ENCODE measurements around the gene SUMO3. TPM values are rescaled to one million over a fixed set of nuclear protein-coding genes. Genes with fewer than 3 reads are reported as not detected.

The SUMO3 gene
- total and polyA plus RNA-seq, 2 donors (not counting 3 experiments of a cell fraction or from before 2014, with no cell fraction given): 102 to 123 TPM

GRCh38 chr21:44858791-44859190 lies 40.9 kb upstream of the SUMO3 start:
- Histone ChIP-seq H3K36me3 (ENCODE audit: control insufficient read depth in 2 of 2, extremely low read depth in 1 of 2, insufficient read depth in 2 of 2, low read length in 2 of 2) (peaks cover 35 to 66% of the 10 kb centered on the region in 2 experiments), H3K4me1 (ENCODE audit: control insufficient read depth, extremely low read depth, insufficient read depth, low read length) (no peaks in the 10 kb centered on the region)
- CTCF ChIA-PET: no interaction called here

More at GRCh38 chr21:44858791-44859190, 40.9 kb upstream of the SUMO3 start:
- FAIRE-seq (no peak), DNase-seq (ENCODE audit: low read depth, low spot score) (no peak)
- POLR2A ChIA-PET: no interaction called here
- no TSS peak for BruUV-seq (replicated peaks)
- dilution Hi-C loops (cut with MboI; ENCODE audit: extremely low pct_ligation_motif_present, low sequenced_read_pairs): no loop called here
- no peaks in the 10 kb centered on the region for H3K9me3 ChIP-seq (replicated peaks; ENCODE audit: control insufficient read depth, insufficient read depth, low read length)
- no peak overlapping the region for H3K4me2 ChIP-seq (ENCODE audit: insufficient read depth, low read length)
- no peaks in the 10 kb centered on the region for H3K27me3 ChIP-seq (ENCODE audit: control insufficient read depth in 2 of 2, insufficient read depth in 2 of 2, low read length in 2 of 2)
- TF ChIP-seq MAX (IDR thresholded peaks at IDR 0.05; ENCODE audit: insufficient read depth, insufficient read length): no peak
- no peak for TF ChIP-seq FOS (IDR thresholded peaks at IDR 0.05; ENCODE audit: borderline replicate concordance, insufficient read depth, low read length)
- TF ChIP-seq EZH2 (IDR thresholded peaks at IDR 0.05; ENCODE audit: borderline replicate concordance, low read depth, low read length, severe bottlenecking): no peak
- TF ChIP-seq GATA2 (IDR thresholded peaks at IDR 0.05; ENCODE audit: insufficient read depth, insufficient read length, low read depth, low read length): no peak
- no peak for TF ChIP-seq MYC (IDR thresholded peaks at IDR 0.05; ENCODE audit: low read depth, low read length)
- no peak for TF ChIP-seq JUN (IDR thresholded peaks at IDR 0.05; ENCODE audit: borderline replicate concordance, insufficient read depth, insufficient read length, low read depth)
- TF ChIP-seq POLR2AphosphoS5 (IDR thresholded peaks at IDR 0.05; ENCODE audit: insufficient read depth, low read depth, low read length): no peak
- no peak for TF ChIP-seq POLR2A (IDR thresholded peaks at IDR 0.05; ENCODE audit: low read depth, low read length)
- TF ChIP-seq CTCF (IDR thresholded peaks at IDR 0.05; ENCODE audit: extremely low read depth in 1 of 2, insufficient read depth in 1 of 2, low read depth in 1 of 2, low read length in 2 of 2): no peak
- no peak overlapping the region for H3K9ac ChIP-seq (replicated peaks; ENCODE audit: extremely low read depth, insufficient read depth, low read length)
- no peak overlapping the region for H3K4me3 ChIP-seq (replicated peaks in 1 of 3; ENCODE audit: insufficient read depth in 1 of 3, low read depth in 1 of 3, low read length in 3 of 3)
- peaks cover 97% of the 10 kb centered on the region for H3K79me2 ChIP-seq (ENCODE audit: control insufficient read depth, insufficient read depth, low read length)
- no peak overlapping the region for H2AFZ ChIP-seq (ENCODE audit: low read depth, low read length)
- no peak overlapping the region for H3K27ac ChIP-seq (ENCODE audit: insufficient read depth, low read depth, low read length)
- peaks cover 9% of the 10 kb centered on the region for H4K20me1 ChIP-seq (replicated peaks; ENCODE audit: control insufficient read depth, extremely low read depth, insufficient read depth, low read length)
- no peaks in the 10 kb centered on the region for H3K9me1 ChIP-seq (replicated peaks; ENCODE audit: control insufficient read depth, extremely low read depth, insufficient read depth, low read length)
- intact Hi-C loops (cut with micrococcal nuclease): no loop called here

Measured in endothelial cell of umbilical vein (primary cell).